IPS-15b (cell line): ENCODE results near the gene RHOB.
"Not testable (repeated sequence)": the region's sequence is repeated elsewhere in the genome, so short reads cannot be mapped to it uniquely, and the experiment has no call there.

ENCODE experiments used
- H3K27me3 ChIP-seq: one replicate; pipeline ENCODE4 v1.6.1; 2013; ENCODE audit warnings: low read length; ENCODE audit not compliant: control insufficient read depth, insufficient read depth
- H3K36me3 ChIP-seq: one replicate; pipeline ENCODE4 v1.6.1; 2013; ENCODE audit warnings: low read length; ENCODE audit not compliant: control insufficient read depth, insufficient read depth
- H3K4me1 ChIP-seq: one replicate; pipeline ENCODE4 v1.6.1; 2013; ENCODE audit warnings: mild to moderate bottlenecking, low read length; ENCODE audit not compliant: control insufficient read depth, insufficient read depth
- H3K4me3 ChIP-seq: one replicate; pipeline ENCODE4 v1.5.1; 2013; ENCODE audit warnings: low read depth, low read length
- H3K9ac ChIP-seq: one replicate; pipeline ENCODE4 v1.6.1; 2013; ENCODE audit warnings: low read depth, mild to moderate bottlenecking, low read length
- H3K9me3 ChIP-seq: one replicate; pipeline ENCODE4 v1.6.1; 2013; ENCODE audit warnings: mild to moderate bottlenecking, low read length; ENCODE audit not compliant: control insufficient read depth, insufficient read depth

The RHOB gene

DNA sequence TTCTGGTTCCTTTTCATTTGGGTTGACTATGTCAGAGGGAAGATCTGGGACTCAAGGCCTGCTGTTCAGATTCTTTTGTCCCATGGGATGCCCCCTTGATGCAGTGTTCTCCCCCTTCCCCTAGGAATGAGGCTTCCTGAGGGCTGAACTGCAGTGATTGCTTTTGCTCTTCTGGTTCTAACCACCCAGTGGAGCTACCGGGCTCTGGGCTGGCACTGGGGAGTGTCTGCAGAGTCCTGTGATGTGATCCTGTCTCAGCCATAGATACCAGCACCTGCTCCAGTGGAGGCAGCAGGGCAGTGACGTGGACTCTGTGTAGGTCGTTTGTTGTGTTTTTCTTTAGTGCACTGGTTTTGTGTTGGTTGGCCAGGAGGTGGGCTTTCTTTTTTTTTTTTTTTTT lies 32.1 kb upstream of the RHOB start:
- H3K9ac ChIP-seq = no peak overlapping the region
- H3K36me3 ChIP-seq = no peaks in the 10 kb centered on the region
- H3K9me3 ChIP-seq = no peaks in the 10 kb centered on the region
- H3K4me1 ChIP-seq = no peaks in the 10 kb centered on the region
- H3K27me3 ChIP-seq = no peaks in the 10 kb centered on the region
- no peak overlapping the region for H3K4me3 ChIP-seq

DNA sequence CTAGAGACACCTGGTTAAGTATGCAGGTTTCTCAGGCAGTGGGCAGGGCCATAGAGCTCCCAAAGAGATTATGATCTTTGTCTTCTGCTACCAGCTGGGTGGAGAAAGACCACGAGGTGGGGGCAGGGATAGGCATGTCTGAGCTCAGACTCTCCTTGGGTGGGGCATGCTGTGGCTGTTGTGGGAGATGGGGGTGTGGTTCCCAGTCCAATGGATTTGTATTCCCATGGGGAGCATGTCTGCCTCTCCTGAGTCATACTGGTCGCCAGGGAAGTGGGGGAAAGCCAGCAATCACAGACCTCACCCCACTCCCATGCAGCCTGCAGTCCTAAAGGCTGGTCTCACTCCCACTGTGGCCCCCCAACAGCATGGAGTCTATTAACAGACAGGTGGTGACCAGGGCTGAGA lies 31.4 kb upstream of the RHOB start:
- no peaks in the 10 kb centered on the region for H3K4me1 ChIP-seq
- H3K4me3 ChIP-seq = no peak overlapping the region
- no peak overlapping the region for H3K9ac ChIP-seq
- no peaks in the 10 kb centered on the region for H3K36me3 ChIP-seq
- H3K9me3 ChIP-seq = no peaks in the 10 kb centered on the region
- no peaks in the 10 kb centered on the region for H3K27me3 ChIP-seq

DNA sequence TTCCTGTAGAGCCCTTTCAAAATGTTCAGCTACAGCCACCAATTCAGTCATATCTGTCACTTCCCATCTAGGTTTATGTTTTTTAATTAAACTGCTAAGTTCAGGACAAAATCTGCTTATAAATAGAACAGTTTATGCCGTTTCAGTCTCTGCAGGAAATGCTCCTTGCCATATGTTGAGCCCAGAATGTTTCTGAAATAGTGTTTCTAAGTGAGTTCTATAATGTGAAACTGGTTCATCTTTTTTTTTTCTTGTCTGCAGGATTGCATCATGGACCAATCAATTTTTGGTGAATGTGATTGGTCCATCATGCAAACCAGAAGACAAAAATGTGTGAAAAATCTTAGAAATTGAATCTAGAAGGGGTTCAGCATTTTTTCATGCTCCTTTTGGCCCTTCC lies 30.2 kb upstream of the RHOB start:
- Histone ChIP-seq H3K4me1 (no peaks in the 10 kb centered on the region), H3K27me3 (no peaks in the 10 kb centered on the region), H3K36me3 (no peaks in the 10 kb centered on the region), H3K9ac (no peak overlapping the region), H3K9me3 (no peaks in the 10 kb centered on the region), H3K4me3 (no peak overlapping the region)

DNA sequence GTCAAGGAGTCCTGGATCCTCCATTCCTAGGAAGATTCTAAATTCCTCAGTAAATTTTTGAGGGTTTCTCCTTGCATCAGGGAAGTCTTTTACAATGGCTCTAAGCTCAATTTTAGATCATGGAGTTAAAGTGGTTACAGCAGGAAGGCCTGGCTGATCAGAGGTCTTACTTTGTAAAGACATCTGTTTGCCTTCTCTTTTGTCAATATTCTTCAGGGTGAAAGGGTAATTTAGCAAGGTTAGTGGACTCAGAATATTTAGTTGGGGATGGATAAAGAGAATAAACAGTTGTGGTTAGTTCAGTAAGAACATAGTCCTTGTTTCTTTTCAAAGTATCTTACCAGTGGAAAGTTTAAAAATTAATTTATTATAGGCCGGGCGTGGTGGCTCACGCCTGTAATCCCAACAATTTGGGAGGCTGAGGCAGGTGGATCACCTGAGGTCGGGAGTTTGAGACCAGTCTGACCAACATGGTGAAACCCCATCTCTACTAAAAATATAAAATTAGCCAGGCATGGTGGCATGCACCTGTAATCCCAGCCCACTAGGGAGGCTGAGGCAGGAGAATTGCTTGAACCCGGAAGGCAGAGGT lies 29.5 kb upstream of the RHOB start:
- not testable (repeated sequence) for H3K4me1 ChIP-seq, H3K4me3 ChIP-seq, H3K36me3 ChIP-seq, H3K27me3 ChIP-seq, H3K9me3 ChIP-seq, H3K9ac ChIP-seq

DNA sequence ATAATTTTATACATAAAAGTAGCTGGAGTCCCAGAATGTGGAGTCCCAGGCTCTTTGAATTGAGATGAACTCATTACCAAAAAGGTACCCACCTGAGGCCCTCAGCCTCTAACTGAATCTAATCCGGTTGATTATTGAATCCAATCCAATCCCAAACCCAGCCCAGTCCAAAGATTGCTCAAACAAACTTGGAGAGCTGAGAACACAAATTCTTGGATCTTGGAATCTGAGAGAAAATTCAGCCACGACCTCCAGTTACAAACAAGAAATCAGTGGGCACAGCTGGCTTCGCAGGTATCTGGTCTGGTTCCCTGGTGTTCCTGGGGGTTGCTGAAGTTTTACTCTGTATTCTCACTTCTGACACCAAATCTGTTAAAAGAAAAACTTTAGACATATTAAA lies 28.4 kb upstream of the RHOB start:
- Histone ChIP-seq H3K9ac (no peak overlapping the region), H3K27me3 (no peaks in the 10 kb centered on the region), H3K4me1 (no peaks in the 10 kb centered on the region), H3K4me3 (no peak overlapping the region), H3K9me3 (no peaks in the 10 kb centered on the region), H3K36me3 (no peaks in the 10 kb centered on the region)

DNA sequence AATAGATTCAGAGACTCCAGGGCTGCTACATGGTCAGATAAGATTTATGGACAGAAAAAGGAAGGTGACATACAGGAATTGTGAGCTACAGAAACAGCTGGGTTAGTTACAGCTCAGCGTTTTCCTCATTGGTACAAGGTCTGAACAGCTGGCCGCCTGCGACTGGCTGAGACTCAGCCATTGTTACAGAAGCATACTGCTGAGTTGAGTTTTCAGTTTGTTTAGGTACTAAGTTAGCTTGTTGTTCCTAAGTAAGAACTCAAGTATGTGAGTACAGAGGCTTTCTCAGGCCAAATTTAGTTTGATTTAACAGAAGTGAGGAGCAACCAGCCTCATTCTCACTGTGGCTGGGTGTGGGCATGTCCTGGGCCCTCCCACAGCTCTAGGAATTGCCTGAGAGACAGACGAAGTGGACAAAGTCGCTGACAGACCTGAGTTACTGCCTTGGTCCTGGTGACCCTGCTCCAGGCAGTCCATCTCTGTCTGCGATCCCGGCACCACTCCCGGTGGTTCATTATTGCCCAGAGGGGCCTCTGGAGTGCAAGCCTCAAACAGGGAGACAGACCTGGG lies 27.8 kb upstream of the RHOB start:
- no peaks in the 10 kb centered on the region for H3K27me3 ChIP-seq
- no peak overlapping the region for H3K4me3 ChIP-seq
- no peak overlapping the region for H3K9ac ChIP-seq
- no peaks in the 10 kb centered on the region for H3K4me1 ChIP-seq
- H3K9me3 ChIP-seq = no peaks in the 10 kb centered on the region
- H3K36me3 ChIP-seq = no peaks in the 10 kb centered on the region

DNA sequence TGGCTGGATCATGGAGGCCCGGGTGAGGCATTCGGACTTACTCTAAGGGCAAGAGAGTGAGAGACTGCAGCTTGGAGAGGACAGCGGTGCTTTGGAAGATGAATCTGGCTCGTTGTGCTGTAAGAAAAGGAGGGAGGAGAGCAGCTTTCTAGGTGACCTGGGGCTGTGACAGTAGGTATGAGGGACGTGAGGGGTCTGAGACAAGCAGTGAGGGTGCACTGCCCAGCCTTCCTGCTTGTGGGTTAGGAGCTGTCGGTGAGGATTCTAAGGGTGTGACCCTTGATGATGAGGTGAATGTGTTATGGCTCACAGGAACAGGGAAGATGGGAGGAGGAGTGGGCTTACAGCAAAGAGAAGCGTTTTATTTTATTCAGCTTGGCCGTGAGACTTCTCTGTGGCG lies 27.1 kb upstream of the RHOB start:
- no peaks in the 10 kb centered on the region for H3K4me1 ChIP-seq
- H3K4me3 ChIP-seq = no peak overlapping the region
- no peaks in the 10 kb centered on the region for H3K27me3 ChIP-seq
- no peaks in the 10 kb centered on the region for H3K9me3 ChIP-seq
- H3K9ac ChIP-seq = no peak overlapping the region
- H3K36me3 ChIP-seq = no peaks in the 10 kb centered on the region

DNA sequence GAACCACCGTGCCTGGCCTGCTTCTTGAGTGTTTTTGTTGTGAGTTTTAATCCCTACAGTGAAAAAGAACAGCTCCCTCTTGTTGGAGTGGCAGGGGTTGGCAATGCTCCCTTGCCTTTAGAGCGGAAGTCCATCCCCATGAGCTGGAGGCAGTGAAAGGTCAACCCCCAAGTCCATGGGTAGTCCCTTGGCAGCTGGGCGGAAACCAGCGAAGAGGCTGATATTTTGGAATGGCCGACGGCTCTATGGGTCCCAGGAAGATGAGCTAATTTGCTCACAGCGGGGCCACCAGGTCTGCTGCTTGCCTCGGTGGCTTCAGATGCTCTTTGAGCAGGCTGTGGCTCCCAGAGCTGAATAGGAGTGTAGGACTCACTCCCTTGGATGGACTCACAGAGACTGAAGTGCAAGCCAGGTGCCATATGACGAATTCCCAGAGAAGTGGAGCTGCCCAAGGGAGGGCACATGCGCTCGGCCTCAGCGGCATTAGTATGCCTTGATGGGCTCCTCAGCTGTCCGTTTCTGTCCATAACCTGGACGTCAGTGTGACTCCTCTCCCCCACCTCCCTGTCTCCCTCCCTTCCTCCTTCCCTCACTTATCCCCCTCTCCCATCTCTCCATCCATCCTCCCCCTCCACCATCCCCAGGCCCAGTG lies 25.4 kb upstream of the RHOB start:
- H3K9ac ChIP-seq = no peak overlapping the region
- no peaks in the 10 kb centered on the region for H3K4me1 ChIP-seq

DNA sequence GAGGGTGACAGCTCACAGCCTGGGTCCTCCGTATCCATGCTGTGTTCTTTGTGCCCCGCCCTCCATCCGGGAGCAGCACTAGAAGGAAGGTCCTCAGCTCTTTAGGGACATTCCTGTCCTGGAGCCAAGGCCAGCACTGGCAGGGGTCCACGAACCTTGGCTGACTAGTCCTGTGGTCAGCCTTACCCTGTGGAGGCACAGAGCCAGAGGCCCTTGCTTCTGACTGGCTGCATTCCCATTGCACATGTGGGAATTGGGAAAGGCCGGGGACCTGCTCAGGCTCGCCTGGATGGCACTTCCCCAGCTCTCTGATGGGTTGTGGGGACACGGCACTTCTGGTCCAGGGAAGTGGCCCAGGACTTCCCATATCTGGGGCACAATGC lies 24.9 kb upstream of the RHOB start:
- H3K36me3 ChIP-seq = no peaks in the 10 kb centered on the region
- H3K9me3 ChIP-seq = no peaks in the 10 kb centered on the region
- no peaks in the 10 kb centered on the region for H3K4me1 ChIP-seq
- no peaks in the 10 kb centered on the region for H3K27me3 ChIP-seq
- no peak overlapping the region for H3K9ac ChIP-seq
- H3K4me3 ChIP-seq = no peak overlapping the region

More for the DNA sequence above, 25.4 kb upstream of the RHOB start:
- no peak overlapping the region for H3K4me3 ChIP-seq
- H3K9me3 ChIP-seq = no peaks in the 10 kb centered on the region
- H3K36me3 ChIP-seq = no peaks in the 10 kb centered on the region
- H3K27me3 ChIP-seq = no peaks in the 10 kb centered on the region

DNA sequence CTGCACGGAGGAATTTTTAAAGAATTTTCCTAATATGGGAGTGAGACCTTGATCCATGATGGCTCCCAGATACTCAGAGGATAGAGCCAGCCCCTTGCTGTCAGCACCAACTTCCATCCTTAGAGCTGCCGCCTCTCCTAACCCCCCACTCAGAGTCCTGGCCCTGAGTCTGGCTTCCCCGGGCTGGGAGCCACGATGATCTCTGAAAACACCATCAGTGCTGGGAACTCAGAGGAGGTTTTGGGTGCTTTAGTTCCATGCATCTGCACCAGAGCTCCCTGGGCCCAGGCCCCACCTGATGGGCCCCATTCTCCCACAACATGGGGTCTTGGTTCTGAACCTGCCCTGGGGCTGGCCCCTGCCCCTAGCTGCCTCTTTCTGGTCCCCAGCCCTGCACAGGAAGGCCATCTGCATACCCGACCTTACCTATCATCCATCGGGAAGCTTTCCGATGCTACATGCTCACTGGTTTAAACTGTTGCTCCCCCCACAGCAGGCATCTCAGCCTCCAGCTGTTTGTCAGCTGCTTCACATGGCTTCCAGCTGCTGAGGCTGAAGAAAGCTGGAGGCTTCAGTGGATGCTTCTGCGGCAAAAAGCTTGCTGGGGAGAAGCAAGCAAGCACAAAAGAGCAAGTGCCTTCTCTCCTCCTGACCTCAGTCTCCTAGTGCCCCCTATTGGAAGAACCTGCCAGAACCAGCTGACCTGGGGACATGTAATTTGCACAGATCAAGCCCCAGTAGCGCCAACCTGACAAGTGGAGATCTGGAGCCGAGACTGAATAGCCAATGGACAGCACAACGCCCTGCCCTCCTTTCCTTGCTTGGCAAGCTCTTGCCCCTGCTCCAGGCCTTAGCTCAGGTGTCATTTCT lies 24.2 kb upstream of the RHOB start:
- Histone ChIP-seq H3K9me3 (no peaks in the 10 kb centered on the region), H3K4me3 (no peak overlapping the region), H3K4me1 (no peaks in the 10 kb centered on the region), H3K27me3 (no peaks in the 10 kb centered on the region), H3K36me3 (no peaks in the 10 kb centered on the region), H3K9ac (no peak overlapping the region)

DNA sequence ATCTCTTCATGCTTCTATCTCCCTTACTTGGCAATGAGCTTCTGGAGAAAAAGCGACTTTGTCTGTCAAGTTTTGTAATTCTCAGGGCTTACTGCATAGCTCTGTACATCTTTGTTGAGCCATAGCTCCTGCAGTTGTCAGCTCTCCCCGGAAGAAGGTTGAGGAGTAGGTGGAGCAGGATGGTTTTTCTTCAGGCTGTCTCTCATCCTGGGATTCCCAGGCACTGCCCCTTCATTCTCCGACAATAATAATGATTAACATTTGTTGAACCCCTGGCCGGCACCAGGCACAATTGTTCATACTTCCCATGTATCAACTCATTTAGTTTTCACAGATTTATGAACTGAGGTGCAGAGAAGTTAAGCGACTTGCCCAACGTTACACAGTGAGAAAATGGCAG lies 23.5 kb upstream of the RHOB start:
- H3K9me3 ChIP-seq = no peaks in the 10 kb centered on the region
- no peaks in the 10 kb centered on the region for H3K27me3 ChIP-seq
- H3K4me1 ChIP-seq = no peaks in the 10 kb centered on the region
- no peaks in the 10 kb centered on the region for H3K36me3 ChIP-seq
- H3K4me3 ChIP-seq = no peak overlapping the region
- no peak overlapping the region for H3K9ac ChIP-seq

DNA sequence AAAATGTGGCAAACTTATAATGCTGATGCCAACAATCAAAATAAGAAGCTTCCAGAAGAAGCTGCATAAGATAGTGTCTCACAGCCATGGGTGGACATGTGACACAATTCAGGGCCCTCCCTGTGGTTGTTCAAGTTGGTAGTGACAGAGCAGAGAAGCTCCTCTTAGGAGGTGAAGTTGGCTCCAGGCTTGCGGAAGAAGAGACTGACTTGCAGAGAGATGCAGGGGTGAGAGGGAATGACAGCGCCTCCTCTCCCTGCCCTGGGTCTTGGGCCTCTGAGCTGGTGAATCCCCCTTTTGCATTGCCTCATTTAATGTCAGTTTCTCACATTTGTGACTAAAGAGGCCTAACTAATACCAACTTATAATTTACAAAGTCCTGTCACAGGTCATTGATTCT lies 23.0 kb upstream of the RHOB start:
- Histone ChIP-seq H3K36me3 (no peaks in the 10 kb centered on the region), H3K9ac (no peak overlapping the region), H3K9me3 (no peaks in the 10 kb centered on the region), H3K4me1 (no peaks in the 10 kb centered on the region), H3K4me3 (no peak overlapping the region), H3K27me3 (no peaks in the 10 kb centered on the region)
